Neural progenitor cell (in vitro differentiated cells): ENCODE results near the gene UBE2F.

Experiments used
- CTCF ChIP-seq: fragments of 200-600 bp; sonication (generic); IDR thresholded peaks from 2 replicates; pipeline ENCODE4 v1.5.1; 2017; ENCODE audit warnings: antibody characterized with exemption, mild to moderate bottlenecking
- EZH2 ChIP-seq: fragments of 200-600 bp; sonication (generic); IDR thresholded peaks from 2 replicates; pipeline ENCODE4 v1.6.1; 2017; ENCODE audit warnings: antibody characterized with exemption, mild to moderate bottlenecking, moderate library complexity
- EZH2phosphoT487 ChIP-seq: fragments of 200-600 bp; sonication (generic); IDR thresholded peaks from 2 replicates; pipeline ENCODE4 v1.6.1; 2017; ENCODE audit warnings: antibody characterized with exemption

GRCh38 chr2:237966565-237967462 is at the start of gene UBE2F:
- TF ChIP-seq CTCF (no peak), EZH2 (no peak), EZH2phosphoT487 (no peak)
